GM12878 (cell line): ENCODE results near the gene LIF. TPM values are rescaled to one million over a fixed set of nuclear protein-coding genes. Genes with fewer than 3 reads are reported as not detected.

ENCODE experiments used
- ATAC-seq: fragments of 200-7000 bp; cut with Tn5 transposase; 3 replicates; pipeline ENCODE4 v1.9.1; 2020; ENCODE audit warnings: mild to moderate bottlenecking, moderate library complexity
- BruUV-seq: library from RNA; stranded (reverse); fragments of 400-500 nt; replicated peaks from 2 replicates; lab custom pipeline; 2021; lab: Mats Ljungman, UMichigan
- CTCF ChIA-PET: fragments of 300-600 bp; sonication (Branson Sonifier 250); formaldehyde crosslinking; extraction: SDS; loops from one replicate; lab custom pipeline; 2021; ENCODE audit warnings: inconsistent platforms; lab: Yijun Ruan, JAX
- POLR2A ChIA-PET: fragments of 350-600 bp; formaldehyde crosslinking; extraction: SDS; loops from one replicate; lab custom pipeline; 2021; ENCODE audit warnings: inconsistent platforms; lab: Charles Lee
- RAD21 ChIA-PET: fragments of 300-600 bp; sonication (Branson Sonifier 250); formaldehyde crosslinking; loops from one replicate; lab custom pipeline; 2023; ENCODE audit warnings: antibody characterized with exemption; ENCODE audit not compliant: unreplicated experiment; lab: Charles Lee
- SMC1A ChIA-PET: fragments of 300-600 bp; sonication (Branson Sonifier 250); formaldehyde crosslinking; loops from one replicate; lab custom pipeline; 2023; ENCODE audit not compliant: unreplicated experiment, uncharacterized antibody; lab: Charles Lee
- DNase-seq: peaks from one replicate; pipeline ENCODE4 v3.0.0-alpha.2; 2011; ENCODE audit warnings: low read depth, low spot score
- FAIRE-seq: peaks from 3 replicates; lab custom pipeline; 2011; peaks lifted over from hg19 to GRCh38; lab: Jason Lieb, UNC
- H2AFZ ChIP-seq: 2 replicates; pipeline ENCODE4 v1.6.0; 2011; ENCODE audit warnings: low read depth, low read length, control low read depth; ENCODE audit not compliant: control insufficient read depth
- H3K27ac ChIP-seq: 2 replicates; pipeline ENCODE4 v1.5.1; 2011; ENCODE audit warnings: control low read depth; ENCODE audit not compliant: control insufficient read depth, insufficient read depth
- H3K27me3 ChIP-seq, 2 experiments: replicated peaks in 1 of 2; 2 replicates each; pipeline versions ENCODE4 v1.6.0 to v1.6.1; 2011; ENCODE audit warnings: low read length in 1 of 2; ENCODE audit not compliant: control insufficient read depth in 2 of 2, insufficient read depth in 2 of 2
- H3K36me3 ChIP-seq, 2 experiments: 2 replicates each; pipeline ENCODE4 v1.5.1; 2011; ENCODE audit warnings: low read length in 1 of 2; ENCODE audit not compliant: control insufficient read depth in 2 of 2, insufficient read depth in 2 of 2
- H3K4me1 ChIP-seq: 2 replicates; pipeline ENCODE4 v1.6.1; 2011; ENCODE audit warnings: mild to moderate bottlenecking, low read length, moderate library complexity, mixed read lengths; ENCODE audit not compliant: control insufficient read depth, insufficient read depth
- H3K4me2 ChIP-seq: 2 replicates; pipeline ENCODE4 v1.6.0; 2011; ENCODE audit warnings: control low read depth; ENCODE audit not compliant: control insufficient read depth, insufficient read depth
- H3K4me3 ChIP-seq: fragments of 200-600 bp; sonication (generic); 2 replicates; pipeline ENCODE4 v1.5.1; 2016
- H3K79me2 ChIP-seq: 2 replicates; pipeline ENCODE4 v1.6.0; 2011; ENCODE audit warnings: low read length; ENCODE audit not compliant: control insufficient read depth, insufficient read depth
- H3K9ac ChIP-seq: 2 replicates; pipeline ENCODE4 v1.8.0; 2011; ENCODE audit warnings: low read length, control low read depth, mixed read lengths; ENCODE audit not compliant: control insufficient read depth, insufficient read depth
- H3K9me3 ChIP-seq: replicated peaks from 3 replicates; pipeline ENCODE4 v1.5.1; 2011; ENCODE audit warnings: mild to moderate bottlenecking, low read length; ENCODE audit not compliant: control insufficient read depth, insufficient read depth
- H4K20me1 ChIP-seq: 2 replicates; pipeline ENCODE4 v1.6.0; 2011; ENCODE audit not compliant: control insufficient read depth, insufficient read depth
- CBFB ChIP-seq: IDR thresholded peaks from 2 replicates; pipeline ENCODE4 v1.6.1; 2016; ENCODE audit warnings: antibody characterized with exemption, low read depth
- CREB1 ChIP-seq: IDR thresholded peaks from 2 replicates; pipeline ENCODE4 v1.6.1; 2012; ENCODE audit warnings: low read depth, mild to moderate bottlenecking, inconsistent platforms
- FOXK2 ChIP-seq: fragments of 450-650 bp; IDR thresholded peaks from 2 replicates; pipeline ENCODE4 v1.6.1; 2017; ENCODE audit warnings: mild to moderate bottlenecking, moderate library complexity
- JUND ChIP-seq: IDR thresholded peaks from 2 replicates; pipeline ENCODE4 v1.6.1; 2012; ENCODE audit warnings: low read depth, mild to moderate bottlenecking, low read length, improper control_type of control experiment, moderate library complexity
- MEF2B ChIP-seq: fragments of 450-650 bp; IDR thresholded peaks from 2 replicates; pipeline ENCODE4 v1.6.1; 2018; ENCODE audit warnings: mild to moderate bottlenecking, moderate library complexity; ENCODE audit not compliant: partially characterized antibody, poor library complexity, severe bottlenecking
- ZNF217 ChIP-seq: fragments of 450-650 bp; IDR thresholded peaks from 2 replicates; pipeline ENCODE4 v1.6.1; 2017; ENCODE audit warnings: antibody characterized with exemption, mild to moderate bottlenecking
- WGBS: methylation state at CpG from one replicate; pipeline ENCODE4 v1.1.6; 2016; ENCODE audit warnings: low lambda C conversion rate; ENCODE audit not compliant: insufficient replicate concordance, insufficient coverage; ENCODE audit errors: missing lambda C conversion rate; 5-methylcytosine and 5-hydroxymethylcytosine counted together
- in situ Hi-C: fragments of 300-500 bp; cut with MboI; formaldehyde crosslinking; loops from 9 replicates; pipeline ENCODE4 v1.14.3; 2018; ENCODE audit warnings: mixed read lengths
- intact Hi-C: fragments of 100-400 bp; cut with micrococcal nuclease; formaldehyde crosslinking; loops from one replicate; pipeline ENCODE4 v1.14.2; 2022; ENCODE audit not compliant: unreplicated experiment
- polyA plus RNA-seq, 11 experiments: library from polyadenylated mRNA; depleted of rRNA in 4 of 11; unstranded in 6 of 11; stranded (reverse) in 5 of 11; fragments of >200 nt; fragmentation: Nextera tagmentation in 4 of 11; fragmentation: Illumina TruSeq in 1 of 11; extraction: Ambion mirVana in 4 of 11; extraction: Trizol in 1 of 11; gene quantifications; 1 replicate in 1 of 11; 2 replicates in 10 of 11; pipeline versions ENCODE4 v1.2.1 to v1.2.3, GENCODE V29; 2011 to 2016; ENCODE audit warnings: inconsistent platforms in 2 of 11, missing spikeins in 2 of 11, low read depth in 1 of 11
- total RNA-seq, 4 experiments: library from RNA; depleted of rRNA in 3 of 4; stranded (reverse); fragments of >200 nt in 3 of 4; fragmentation: Illumina TruSeq in 1 of 4; extraction: Trizol in 1 of 4; gene quantifications; 2 replicates each; pipeline versions ENCODE4 v1.2.1 to v1.2.3, GENCODE V29; 2013 to 2021
- TF ChIP-seq, protein P1 (sequence below): fragments of 450-650 bp; formaldehyde crosslinking; IDR thresholded peaks from 2 replicates; pipeline ENCODE4 v1.4.0; 2022; ENCODE audit warnings: mild to moderate bottlenecking, moderate library complexity
- TF ChIP-seq, protein P2 (sequence below): IDR thresholded peaks from 2 replicates; pipeline ENCODE4 v1.6.1; 2012; ENCODE audit warnings: mild to moderate bottlenecking, low read depth, low read length
- TF ChIP-seq, protein P3 (sequence below): IDR thresholded peaks from 2 replicates; pipeline ENCODE4 v1.6.1; 2011; ENCODE audit warnings: low read depth, low read length, improper control_type of control experiment, borderline replicate concordance

LIF gene
- total and polyA plus RNA-seq, 10 of the 15 experiments (the other 5 are each of a cell fraction or from before 2014, with no cell fraction given): 0.05 to 3.4 (median 0.97) TPM

DNA sequence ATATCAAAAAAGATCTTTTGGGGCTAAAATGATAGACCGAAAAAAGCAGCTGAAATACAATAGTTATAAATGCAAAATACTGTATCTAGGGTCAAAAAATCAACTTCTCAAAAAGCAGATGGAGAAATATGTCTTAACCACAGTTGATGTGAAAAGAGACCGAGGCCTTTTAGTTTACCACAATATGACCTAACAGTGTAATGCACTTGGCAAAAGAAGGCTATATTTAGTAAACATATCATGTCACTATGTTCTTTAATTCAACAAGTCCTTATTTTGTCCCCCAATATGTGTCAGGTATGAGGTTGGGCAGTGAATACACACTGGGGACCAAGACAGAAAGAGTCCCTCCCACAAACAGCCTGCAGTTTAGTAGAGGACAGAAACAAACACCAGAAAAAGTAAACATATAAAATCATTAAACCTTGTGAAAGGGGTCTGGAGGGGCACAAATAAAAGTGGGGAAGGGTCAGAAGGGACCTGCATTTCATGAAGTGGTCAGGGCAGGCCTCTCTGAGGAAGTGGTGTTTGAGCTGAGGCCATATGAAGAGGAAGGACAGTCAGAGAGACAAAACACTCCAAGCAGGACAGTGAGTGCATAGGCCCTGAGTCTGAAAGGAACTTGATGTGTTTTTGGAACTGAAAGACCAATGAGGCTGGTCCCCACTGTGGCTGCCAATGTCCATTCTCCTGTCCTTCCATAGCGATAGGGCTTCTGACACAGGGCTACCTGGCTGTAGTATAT is 53.4 kb downstream of the LIF start (continued):
- TF ChIP-seq JUND: no peak
- TF ChIP-seq CBFB: 0 out of 2 replicates have a peak, but pooled peaks have one; percentile 37
- TF ChIP-seq CREB1: no peak
- TF ChIP-seq, protein P1, sequence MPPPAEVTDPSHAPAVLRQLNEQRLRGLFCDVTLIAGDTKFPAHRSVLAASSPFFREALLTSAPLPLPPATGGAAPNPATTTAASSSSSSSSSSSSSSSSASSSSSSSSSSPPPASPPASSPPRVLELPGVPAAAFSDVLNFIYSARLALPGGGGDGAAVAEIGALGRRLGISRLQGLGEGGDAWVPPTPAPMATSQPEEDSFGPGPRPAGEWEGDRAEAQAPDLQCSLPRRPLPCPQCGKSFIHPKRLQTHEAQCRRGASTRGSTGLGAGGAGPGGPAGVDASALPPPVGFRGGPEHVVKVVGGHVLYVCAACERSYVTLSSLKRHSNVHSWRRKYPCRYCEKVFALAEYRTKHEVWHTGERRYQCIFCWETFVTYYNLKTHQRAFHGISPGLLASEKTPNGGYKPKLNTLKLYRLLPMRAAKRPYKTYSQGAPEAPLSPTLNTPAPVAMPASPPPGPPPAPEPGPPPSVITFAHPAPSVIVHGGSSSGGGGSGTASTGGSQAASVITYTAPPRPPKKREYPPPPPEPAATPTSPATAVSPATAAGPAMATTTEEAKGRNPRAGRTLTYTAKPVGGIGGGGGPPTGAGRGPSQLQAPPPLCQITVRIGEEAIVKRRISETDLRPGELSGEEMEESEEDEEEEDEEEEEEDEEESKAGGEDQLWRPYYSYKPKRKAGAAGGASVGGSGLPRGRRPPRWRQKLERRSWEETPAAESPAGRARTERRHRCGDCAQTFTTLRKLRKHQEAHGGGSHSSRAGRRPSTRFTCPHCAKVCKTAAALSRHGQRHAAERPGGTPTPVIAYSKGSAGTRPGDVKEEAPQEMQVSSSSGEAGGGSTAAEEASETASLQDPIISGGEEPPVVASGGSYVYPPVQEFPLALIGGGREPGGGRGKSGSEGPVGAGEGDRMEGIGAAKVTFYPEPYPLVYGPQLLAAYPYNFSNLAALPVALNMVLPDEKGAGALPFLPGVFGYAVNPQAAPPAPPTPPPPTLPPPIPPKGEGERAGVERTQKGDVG: no peak
- peak; percentile 25 for TF ChIP-seq MEF2B

DNA sequence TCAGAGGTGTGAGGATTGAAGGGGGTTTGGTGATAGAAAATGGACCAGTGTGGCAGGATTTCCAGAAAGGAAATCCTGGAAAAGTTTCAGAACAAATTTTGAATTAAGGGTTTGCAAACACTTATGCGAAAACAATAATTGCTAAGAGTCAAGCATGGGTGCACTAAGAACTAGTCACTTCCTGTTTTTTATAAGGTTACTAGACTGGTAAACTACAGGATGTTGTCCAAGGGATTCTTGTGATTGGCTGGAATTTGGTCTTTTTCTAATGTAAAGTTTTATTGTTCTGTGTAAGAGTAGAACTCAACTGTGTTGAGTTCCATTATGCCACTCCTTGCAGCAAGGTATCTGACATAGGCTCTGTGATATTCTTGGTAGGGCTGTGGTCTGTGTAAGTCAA is 54.1 kb downstream of the LIF start:
- 57% methylated on average over 1 of the region's 1 CpG for WGBS
- Histone ChIP-seq H3K9ac (no peak overlapping the region), H3K4me3 (no peak overlapping the region), H3K79me2 (no peaks in the 10 kb centered on the region), H3K27me3 (no peaks in the 10 kb centered on the region), H3K9me3 (no peaks in the 10 kb centered on the region), H3K27ac (no peak overlapping the region), H3K36me3 (no peaks in the 10 kb centered on the region), H4K20me1 (no peaks in the 10 kb centered on the region), H3K4me2 (no peak overlapping the region), H2AFZ (no peak overlapping the region), H3K4me1 (peaks cover 14% of the 10 kb centered on the region)
- BruUV-seq: no TSS peak
- intact Hi-C loops: no loop called here
- ChIA-PET RAD21 (no interaction called here), POLR2A (interaction anchor here (0.6 kb wide), 1 partner anchor 1061 kb away, joined by 3 read pairs; no protein-coding TSS in a partner anchor), SMC1A (interaction anchor here (1.4 to 2.2 kb wide), 2 partner anchors 9 to 11 kb away, joined by 4 to 9 read pairs; no protein-coding TSS in a partner anchor), CTCF (no interaction called here)
- in situ Hi-C loops: no loop called here
- DNase-seq: no peak
- no peak for FAIRE-seq
- ATAC-seq: peak; percentile 48
- no peak for TF ChIP-seq ZNF217
- TF ChIP-seq, protein P2, sequence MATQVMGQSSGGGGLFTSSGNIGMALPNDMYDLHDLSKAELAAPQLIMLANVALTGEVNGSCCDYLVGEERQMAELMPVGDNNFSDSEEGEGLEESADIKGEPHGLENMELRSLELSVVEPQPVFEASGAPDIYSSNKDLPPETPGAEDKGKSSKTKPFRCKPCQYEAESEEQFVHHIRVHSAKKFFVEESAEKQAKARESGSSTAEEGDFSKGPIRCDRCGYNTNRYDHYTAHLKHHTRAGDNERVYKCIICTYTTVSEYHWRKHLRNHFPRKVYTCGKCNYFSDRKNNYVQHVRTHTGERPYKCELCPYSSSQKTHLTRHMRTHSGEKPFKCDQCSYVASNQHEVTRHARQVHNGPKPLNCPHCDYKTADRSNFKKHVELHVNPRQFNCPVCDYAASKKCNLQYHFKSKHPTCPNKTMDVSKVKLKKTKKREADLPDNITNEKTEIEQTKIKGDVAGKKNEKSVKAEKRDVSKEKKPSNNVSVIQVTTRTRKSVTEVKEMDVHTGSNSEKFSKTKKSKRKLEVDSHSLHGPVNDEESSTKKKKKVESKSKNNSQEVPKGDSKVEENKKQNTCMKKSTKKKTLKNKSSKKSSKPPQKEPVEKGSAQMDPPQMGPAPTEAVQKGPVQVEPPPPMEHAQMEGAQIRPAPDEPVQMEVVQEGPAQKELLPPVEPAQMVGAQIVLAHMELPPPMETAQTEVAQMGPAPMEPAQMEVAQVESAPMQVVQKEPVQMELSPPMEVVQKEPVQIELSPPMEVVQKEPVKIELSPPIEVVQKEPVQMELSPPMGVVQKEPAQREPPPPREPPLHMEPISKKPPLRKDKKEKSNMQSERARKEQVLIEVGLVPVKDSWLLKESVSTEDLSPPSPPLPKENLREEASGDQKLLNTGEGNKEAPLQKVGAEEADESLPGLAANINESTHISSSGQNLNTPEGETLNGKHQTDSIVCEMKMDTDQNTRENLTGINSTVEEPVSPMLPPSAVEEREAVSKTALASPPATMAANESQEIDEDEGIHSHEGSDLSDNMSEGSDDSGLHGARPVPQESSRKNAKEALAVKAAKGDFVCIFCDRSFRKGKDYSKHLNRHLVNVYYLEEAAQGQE: no peak
- TF ChIP-seq, protein P3, sequence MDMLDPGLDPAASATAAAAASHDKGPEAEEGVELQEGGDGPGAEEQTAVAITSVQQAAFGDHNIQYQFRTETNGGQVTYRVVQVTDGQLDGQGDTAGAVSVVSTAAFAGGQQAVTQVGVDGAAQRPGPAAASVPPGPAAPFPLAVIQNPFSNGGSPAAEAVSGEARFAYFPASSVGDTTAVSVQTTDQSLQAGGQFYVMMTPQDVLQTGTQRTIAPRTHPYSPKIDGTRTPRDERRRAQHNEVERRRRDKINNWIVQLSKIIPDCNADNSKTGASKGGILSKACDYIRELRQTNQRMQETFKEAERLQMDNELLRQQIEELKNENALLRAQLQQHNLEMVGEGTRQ: no peak
- TF ChIP-seq, protein P1: no peak
- no peak for TF ChIP-seq FOXK2
